ENCODE data around the gene RASGRP2.

The RASGRP2 gene

GRCh38 chr11:64692764-64693331 is 51.1 kb downstream of the RASGRP2 start:
- DNase-seq: no peak

DNA sequence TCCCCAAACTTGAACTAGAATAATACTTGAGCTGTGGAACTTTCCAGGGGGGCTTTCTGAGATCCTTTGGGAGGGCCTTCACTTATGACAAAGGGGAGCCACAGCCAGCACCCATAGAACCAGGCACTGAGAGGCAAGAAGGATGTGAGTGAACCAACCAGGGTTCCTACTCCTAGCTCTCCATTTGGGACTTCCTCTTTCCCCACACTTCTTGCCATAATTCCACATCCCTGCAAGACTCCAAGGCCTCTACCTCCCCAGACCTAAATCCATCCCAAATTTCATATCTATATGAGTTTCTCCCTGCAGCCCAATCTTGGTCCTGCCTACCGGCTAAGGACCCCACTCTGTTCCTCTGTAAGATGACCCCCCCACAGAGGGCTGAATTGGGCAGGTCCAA is 52.4 kb downstream of the RASGRP2 start:
- DNase-seq: no peak

DNA sequence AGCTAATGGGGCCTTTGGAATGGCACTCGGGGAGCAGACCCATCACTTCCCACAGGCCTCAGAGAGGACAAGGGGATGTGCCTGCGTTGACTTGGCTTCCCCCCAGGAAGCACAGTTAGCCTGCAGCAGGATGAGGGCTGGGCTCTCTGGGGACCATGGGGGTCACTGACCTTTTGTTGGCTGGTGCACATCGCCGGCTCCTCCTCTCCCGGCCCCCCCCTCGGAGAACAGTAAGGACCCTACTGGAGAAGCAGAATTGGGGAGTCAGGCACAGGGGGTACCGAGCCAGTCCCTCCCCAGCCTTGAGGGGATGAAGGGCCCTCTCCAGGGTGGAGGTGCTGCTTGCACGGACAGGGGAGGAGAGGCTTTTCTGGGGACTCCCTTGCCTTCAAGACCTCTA is 53.7 kb downstream of the RASGRP2 start:
- DNase-seq: no peak

GRCh38 chr11:64688534-64688982 is 55.4 kb downstream of the RASGRP2 start:
- DNase-seq: peak; percentile 77

DNA sequence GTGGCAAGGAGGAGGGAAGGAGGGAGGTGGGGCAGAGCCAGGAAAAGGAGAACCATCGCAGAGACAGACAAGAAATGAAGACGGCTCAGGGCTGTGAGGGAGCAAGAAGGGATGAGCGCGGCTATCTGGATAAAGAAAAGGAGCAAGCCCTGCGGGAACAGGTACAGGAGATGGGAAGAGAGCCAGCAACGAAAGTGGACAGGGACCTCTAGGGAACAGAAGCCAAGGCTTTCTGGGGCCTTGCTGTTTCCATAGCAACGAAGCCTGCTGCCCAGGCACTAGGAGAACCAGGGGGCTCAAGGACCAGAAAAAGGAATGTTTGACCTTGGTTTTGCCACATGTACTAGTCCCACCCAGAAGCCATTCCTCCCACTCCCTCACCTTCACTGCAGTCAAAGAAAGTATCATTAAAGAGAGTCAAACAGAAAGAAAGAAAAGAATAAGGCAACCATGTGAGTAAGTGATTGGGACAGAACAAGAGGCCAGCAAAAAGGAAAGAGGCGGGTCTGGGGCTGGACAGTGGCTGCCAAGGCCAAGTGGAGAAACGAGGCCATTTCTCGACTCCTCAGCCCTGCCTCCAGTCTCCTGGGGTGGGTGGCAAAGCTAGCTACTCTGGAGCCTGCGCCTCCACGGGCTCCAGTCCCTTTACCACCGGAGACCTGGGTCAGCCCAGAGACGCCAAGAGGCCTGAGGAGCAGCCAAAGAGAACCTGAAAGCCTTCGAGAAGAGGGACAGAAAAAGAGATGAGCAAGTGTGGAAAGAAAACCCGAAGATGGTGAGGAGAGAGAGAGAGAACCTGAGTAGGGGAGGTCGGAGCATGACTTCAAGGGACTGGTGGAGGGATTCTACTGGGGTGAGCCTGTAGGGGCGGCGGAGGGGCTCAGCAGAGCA is 56.1 kb downstream of the RASGRP2 start:
- DNase-seq: no peak

DNA sequence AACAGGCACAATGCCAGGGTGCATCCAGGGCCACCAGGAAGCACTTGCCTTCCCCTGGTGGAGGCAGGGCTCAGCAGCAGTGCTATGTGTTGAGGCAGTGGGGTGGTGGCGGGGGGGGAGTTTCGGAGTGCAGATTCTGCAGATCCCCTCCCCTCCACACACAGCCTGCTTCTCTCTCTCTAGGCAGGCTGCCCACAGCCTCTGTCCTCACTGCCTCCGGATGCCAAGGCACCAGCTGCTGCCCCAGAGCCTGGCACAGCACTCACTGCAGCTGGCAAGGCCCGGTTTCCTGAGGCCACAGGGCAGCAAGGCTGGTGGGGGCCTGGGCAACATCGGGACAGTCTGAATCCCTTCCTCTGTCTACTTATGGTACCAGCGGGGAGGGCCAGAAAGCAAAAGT is 56.7 kb downstream of the RASGRP2 start:
- DNase-seq: no peak

- DNase-seq: no peak
These were observed 57.3 kb downstream of the RASGRP2 start for GRCh38 chr11:64686466-64687170.

DNA sequence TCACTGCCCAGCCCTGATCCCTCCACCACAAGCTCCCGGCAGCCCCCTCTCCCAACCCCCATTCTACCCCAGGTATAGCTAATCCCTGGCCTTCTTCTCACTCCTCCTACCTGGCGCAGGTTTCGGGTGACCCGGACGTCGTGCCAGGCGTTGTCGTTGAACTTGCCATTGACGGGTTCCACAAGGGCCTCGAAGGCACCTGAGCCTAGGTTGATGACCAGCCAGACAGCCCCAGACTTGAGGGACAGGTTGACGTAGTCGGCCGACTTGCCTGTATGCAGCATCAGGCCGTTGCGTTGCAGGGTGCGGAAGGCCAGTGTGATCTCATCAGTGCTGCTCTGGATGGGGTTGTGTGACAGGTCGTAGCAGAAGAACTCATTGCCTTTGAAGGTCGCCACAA is 58.4 kb downstream of the RASGRP2 start:
- no peak for DNase-seq

DNA sequence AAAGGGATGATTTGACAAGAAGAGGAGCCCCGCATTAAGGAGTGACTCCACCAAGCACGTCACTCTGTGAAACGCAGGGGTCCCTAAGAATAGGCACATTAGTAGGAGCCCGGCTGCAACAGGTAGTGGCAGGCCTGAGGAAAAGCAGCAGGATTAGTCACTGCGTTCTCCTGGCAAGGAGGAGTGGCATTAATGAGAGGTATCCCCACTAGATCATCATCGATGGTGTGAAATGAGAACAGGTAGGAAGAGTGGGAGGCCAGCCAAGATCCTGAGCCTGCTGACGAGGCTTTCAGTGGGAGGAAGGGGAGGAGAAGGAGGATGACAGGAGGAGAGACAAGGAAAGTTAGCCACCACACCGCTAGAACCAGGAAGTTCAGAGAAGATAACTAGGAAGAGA is 59.6 kb downstream of the RASGRP2 start:
- no peak for DNase-seq

DNA sequence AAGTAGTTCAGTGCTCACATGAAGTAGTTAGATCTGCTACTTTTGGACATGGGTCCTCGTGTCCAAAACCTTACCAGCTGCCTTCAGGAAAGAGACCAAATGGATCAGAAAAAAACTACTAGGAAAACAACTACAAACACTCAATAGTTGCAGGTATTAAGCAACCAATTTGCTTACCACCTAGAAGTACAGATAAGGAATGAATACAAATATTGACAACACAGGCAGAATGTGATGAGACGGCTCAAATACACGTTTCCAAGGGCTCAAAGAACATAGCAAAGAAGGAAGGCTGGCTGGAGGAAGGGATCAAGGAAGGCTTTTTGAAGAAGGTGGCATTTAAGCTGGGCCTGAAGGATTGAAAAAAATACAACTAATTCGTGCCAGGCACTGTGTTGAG is 62.8 kb downstream of the RASGRP2 start:
- DNase-seq: no peak

DNA sequence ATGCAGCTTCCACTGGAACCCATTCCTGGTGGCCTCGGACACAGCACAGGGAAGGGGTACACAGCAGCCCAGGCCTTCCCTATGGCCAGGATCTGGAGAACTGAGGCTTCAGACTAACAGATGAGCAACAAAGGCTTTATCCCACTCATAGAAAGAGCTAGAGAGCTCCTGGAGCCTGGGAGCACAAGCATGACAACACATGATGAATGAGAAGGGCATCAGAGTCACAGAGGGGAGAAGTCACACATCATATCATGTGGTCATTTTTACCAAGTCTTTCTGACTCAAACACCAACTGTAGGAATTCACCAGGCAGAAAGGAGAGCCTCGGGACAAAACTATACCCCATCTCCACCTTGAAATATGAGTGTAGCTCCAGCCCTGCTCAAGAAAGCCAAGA is 64.1 kb downstream of the RASGRP2 start:
- DNase-seq: no peak

DNA sequence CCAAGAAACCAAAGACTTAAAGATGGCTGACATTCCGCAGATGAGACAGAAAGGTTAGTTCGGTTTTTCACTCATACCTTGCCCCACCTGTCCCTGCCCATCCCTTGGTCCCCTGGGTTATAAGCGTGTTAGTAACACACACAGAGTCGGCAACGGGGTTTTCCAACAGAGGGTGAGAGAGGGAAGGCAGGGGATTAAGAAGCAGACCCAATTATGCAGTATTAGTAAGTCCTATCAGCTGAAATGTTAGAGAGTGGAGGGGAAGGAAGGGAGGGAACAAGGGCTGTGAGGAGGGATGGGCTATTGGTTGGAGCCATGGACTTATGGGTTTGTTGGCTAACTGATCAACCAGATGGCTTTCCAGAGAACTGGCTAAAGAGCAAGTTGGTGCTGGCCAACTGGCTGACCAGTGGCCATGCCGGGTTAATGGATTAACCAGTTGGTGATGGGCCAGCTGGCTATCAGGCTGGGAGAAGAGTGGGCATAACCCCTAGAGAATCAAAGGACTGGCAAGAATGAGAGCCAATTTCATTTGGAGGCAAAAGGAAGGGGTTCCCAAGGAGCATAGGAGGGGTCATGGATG is 66.4 kb downstream of the RASGRP2 start:
- no peak for DNase-seq

All from DMS79 (cell line).